OCI-LY1 (cell line): ENCODE data around the gene ELK4.

Source experiments
- H2AFZ ChIP-seq: fragments of 200-600 bp; sonication (generic), shearing (Covaris generic); 2 replicates; pipeline ENCODE4 v1.6.0; 2014; ENCODE audit warnings: antibody characterized with exemption, mild to moderate bottlenecking, low read length
- H3F3A ChIP-seq: fragments of 200-600 bp; sonication (generic), shearing (Covaris generic); 2 replicates; pipeline ENCODE4 v1.6.0; 2014; ENCODE audit warnings: mild to moderate bottlenecking, antibody characterized with exemption, low read length, moderate library complexity; ENCODE audit not compliant: insufficient read depth
- H3K27ac ChIP-seq: fragments of 200-600 bp; sonication (generic); 2 replicates; pipeline ENCODE4 v1.5.1; 2014; ENCODE audit warnings: low read length, mixed run types, mild to moderate bottlenecking, low read depth; ENCODE audit not compliant: poor library complexity, severe bottlenecking
- H3K27me3 ChIP-seq: fragments of 200-600 bp; sonication (generic); 2 replicates; pipeline ENCODE4 v1.6.0; 2014; ENCODE audit warnings: antibody characterized with exemption, mild to moderate bottlenecking, low read length, moderate library complexity; ENCODE audit not compliant: insufficient read depth
- H3K36me3 ChIP-seq: fragments of 200-600 bp; sonication (generic); 2 replicates; pipeline ENCODE4 v1.6.1; 2014; ENCODE audit warnings: mild to moderate bottlenecking, antibody characterized with exemption, low read length, moderate library complexity, mixed read lengths; ENCODE audit not compliant: insufficient read depth
- H3K4me1 ChIP-seq: fragments of 200-600 bp; sonication (generic); 2 replicates; pipeline ENCODE4 v1.5.1; 2014; ENCODE audit warnings: mild to moderate bottlenecking, low read length, moderate library complexity; ENCODE audit not compliant: insufficient read depth, severe bottlenecking
- H3K4me2 ChIP-seq: fragments of 200-600 bp; sonication (generic), shearing (Covaris generic); 2 replicates; pipeline ENCODE4 v1.6.1; 2014; ENCODE audit warnings: low read length
- H3K4me3 ChIP-seq: fragments of 200-600 bp; sonication (generic); 2 replicates; pipeline ENCODE4 v1.5.1; 2014; ENCODE audit warnings: low read length, low read depth, mild to moderate bottlenecking, mixed read lengths; ENCODE audit not compliant: poor library complexity, severe bottlenecking
- H3K79me2 ChIP-seq: fragments of 200-600 bp; shearing (Covaris generic); 2 replicates; pipeline ENCODE4 v1.6.1; 2016; ENCODE audit warnings: mixed run types, low read length, mixed read lengths; ENCODE audit not compliant: insufficient read depth
- H3K9ac ChIP-seq: fragments of 200-600 bp; sonication (generic), shearing (Covaris generic); 2 replicates; pipeline ENCODE4 v1.6.1; 2014; ENCODE audit warnings: mild to moderate bottlenecking, low read length, mixed read lengths
- H3K9me2 ChIP-seq: fragments of 200-600 bp; sonication (generic), shearing (Covaris generic); 2 replicates; pipeline ENCODE4 v1.6.1; 2014; ENCODE audit warnings: low read depth, mild to moderate bottlenecking, low read length, mixed read lengths
- H3K9me3 ChIP-seq: fragments of 200-600 bp; shearing (Covaris generic); 2 replicates; pipeline ENCODE4 v1.6.1; 2014; ENCODE audit warnings: low read length, mixed read lengths
- H4K20me1 ChIP-seq: fragments of 200-600 bp; sonication (generic), shearing (Covaris generic); 2 replicates; pipeline ENCODE4 v1.6.0; 2016; ENCODE audit warnings: mild to moderate bottlenecking, low read length; ENCODE audit not compliant: insufficient read depth
- CTCF ChIP-seq: fragments of 200-600 bp; sonication (generic), shearing (Covaris generic); IDR thresholded peaks from 2 replicates; pipeline ENCODE4 v1.5.1; 2017; ENCODE audit warnings: mild to moderate bottlenecking, antibody characterized with exemption, low read length, moderate library complexity, mixed read lengths
- EZH2 ChIP-seq: fragments of 200-600 bp; sonication (generic), shearing (Covaris generic); IDR thresholded peaks from 2 replicates; pipeline ENCODE4 v1.8.0; 2017; ENCODE audit warnings: borderline replicate concordance, mixed run types, mild to moderate bottlenecking, antibody characterized with exemption, low read length, moderate library complexity, mixed read lengths

The ELK4 gene

GRCh38 chr1:205613854-205614412 is 17.9 kb downstream of the ELK4 start:
- Histone ChIP-seq H3K27me3 (no peaks in the 10 kb centered on the region), H3K4me2 (no peak overlapping the region), H3K9me2 (no peaks in the 10 kb centered on the region), H3K79me2 (peaks cover 41% of the 10 kb centered on the region), H3K9ac (no peak overlapping the region), H3F3A (no peaks in the 10 kb centered on the region; the same call in 1 of the 2 replicates), H3K36me3 (peaks cover 85% of the 10 kb centered on the region), H3K9me3 (no peaks in the 10 kb centered on the region), H3K4me1 (peaks cover 9% of the 10 kb centered on the region), H3K4me3 (no peak overlapping the region), H3K27ac (peak overlapping the region; percentile 39), H2AFZ (no peak overlapping the region), H4K20me1 (no peaks in the 10 kb centered on the region)
- TF ChIP-seq EZH2 (no peak), CTCF (no peak)

GRCh38 chr1:205612556-205612955 is 19.3 kb downstream of the ELK4 start:
- H3K36me3 ChIP-seq, result peaks cover 92% of the 10 kb centered on the region
- peaks cover 52% of the 10 kb centered on the region for H3K79me2 ChIP-seq

GRCh38 chr1:205612104-205612503 is 19.7 kb downstream of the ELK4 start:
- Histone ChIP-seq H3K36me3 (peaks cover 94% of the 10 kb centered on the region), H4K20me1 (no peaks in the 10 kb centered on the region), H3K9ac (no peak overlapping the region), H3K79me2 (peaks cover 52% of the 10 kb centered on the region), H3K9me3 (no peaks in the 10 kb centered on the region), H2AFZ (no peak overlapping the region), H3K27me3 (no peaks in the 10 kb centered on the region), H3K4me1 (peaks cover 9% of the 10 kb centered on the region), H3K4me3 (no peak overlapping the region), H3K9me2 (no peaks in the 10 kb centered on the region), H3K27ac (no peak overlapping the region), H3F3A (no peaks in the 10 kb centered on the region; the same call in 1 of the 2 replicates), H3K4me2 (no peak overlapping the region)
- TF ChIP-seq EZH2, result no peak
- no peak for TF ChIP-seq CTCF

More at GRCh38 chr1:205612556-205612955, 19.3 kb downstream of the ELK4 start:
- H3K27ac ChIP-seq, result no peak overlapping the region
- peaks cover 9% of the 10 kb centered on the region for H3K4me1 ChIP-seq
- no peaks in the 10 kb centered on the region for H4K20me1 ChIP-seq
- H3K9me3 ChIP-seq, result no peaks in the 10 kb centered on the region
- no peak overlapping the region for H2AFZ ChIP-seq
- no peak overlapping the region for H3K4me2 ChIP-seq
- no peak for TF ChIP-seq EZH2
- TF ChIP-seq CTCF, result no peak
- H3K9ac ChIP-seq, result no peak overlapping the region
- H3F3A ChIP-seq, result no peaks in the 10 kb centered on the region; the same call in 1 of the 2 replicates
- H3K4me3 ChIP-seq, result no peak overlapping the region
- no peaks in the 10 kb centered on the region for H3K9me2 ChIP-seq
- H3K27me3 ChIP-seq, result no peaks in the 10 kb centered on the region
